ENCODE measurements around the gene MAD1L1. TPM values are rescaled to one million over a fixed set of nuclear protein-coding genes. Genes with fewer than 3 reads are reported as not detected.

The MAD1L1 gene
- total and polyA plus RNA-seq, 2 experiments from 2014 or later, result 38.2 to 69.8 TPM

DNA sequence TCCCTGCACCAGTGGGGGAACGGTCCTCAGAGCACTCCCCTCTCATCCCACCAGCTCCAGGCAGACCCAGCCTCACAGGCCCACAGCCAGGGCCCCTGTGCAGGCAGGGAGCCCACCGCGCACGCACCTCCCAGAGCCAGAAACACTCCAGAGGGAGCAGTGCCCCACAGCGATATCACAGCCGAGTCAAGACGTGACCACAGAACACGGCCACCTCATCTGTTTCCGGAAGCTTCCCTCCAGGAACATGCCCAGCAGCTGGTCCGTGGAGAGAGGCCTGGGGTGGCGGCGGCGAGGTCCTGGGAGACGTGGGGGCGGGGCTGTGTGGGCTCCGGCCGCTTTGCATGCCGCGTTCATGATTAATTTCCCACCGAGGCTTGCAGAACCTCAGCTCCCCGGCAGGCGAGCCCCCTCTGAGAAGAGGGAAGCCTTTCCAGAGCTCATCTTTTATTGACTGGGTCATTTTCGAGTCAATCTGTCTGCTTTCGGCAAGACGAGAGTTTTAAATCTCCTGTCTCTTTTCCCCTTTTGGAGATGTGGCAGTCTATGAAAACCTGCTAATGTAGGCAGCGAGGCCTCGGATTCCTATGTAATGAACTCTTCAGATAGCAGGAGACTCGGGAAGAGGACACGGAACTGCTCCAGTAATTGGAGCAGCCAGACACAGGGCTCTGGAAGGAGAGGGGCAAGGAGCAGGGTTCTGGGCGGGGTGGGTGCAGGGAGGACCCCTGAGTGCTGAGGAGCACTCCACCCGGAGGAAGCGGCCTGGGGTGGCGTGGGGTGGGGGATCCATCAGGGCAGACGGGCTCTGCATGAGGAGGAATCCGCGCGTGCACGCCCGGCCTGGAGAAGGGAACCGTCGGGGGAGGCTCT is 319.9 kb downstream of the MAD1L1 start:
- Histone ChIP-seq H3K79me2 (ENCODE audit: insufficient read depth) (no peaks in the 10 kb centered on the region), H2AFZ (no peak overlapping the region), H3K27ac (no peak overlapping the region), H3K9me3 (ENCODE audit: low read depth) (no peaks in the 10 kb centered on the region), H3K4me1 (ENCODE audit: insufficient read depth) (peaks cover 8% of the 10 kb centered on the region; the same call in 1 of the 2 replicates), H3K36me3 (ENCODE audit: low read depth) (no peaks in the 10 kb centered on the region), H4K20me1 (ENCODE audit: insufficient read depth) (no peaks in the 10 kb centered on the region), H3K9me2 (ENCODE audit: insufficient read depth) (no peaks in the 10 kb centered on the region), H3K4me3 (no peak overlapping the region), H3K4me2 (ENCODE audit: unreplicated experiment) (no peak overlapping the region), H3K27me3 (replicated peaks; ENCODE audit: insufficient read depth) (no peaks in the 10 kb centered on the region), H3K9ac (no peak overlapping the region), H3F3A (ENCODE audit: insufficient read depth) (no peaks in the 10 kb centered on the region)
- DNase-seq, result no peak
- TF ChIP-seq EZH2phosphoT487 (IDR thresholded peaks at IDR 0.05; ENCODE audit: insufficient read depth, low read depth) (no peak), EZH2 (IDR thresholded peaks at IDR 0.05; ENCODE audit: insufficient read depth, poor library complexity, severe bottlenecking) (no peak)
- in situ Hi-C loops (cut with MboI), result no loop called here
- 87 to 91% methylated on average over 28 to 41 of the region's 41 CpGs for WGBS, 2 experiments (ENCODE audit: low coverage in 1 of 2, low lambda C conversion rate in 2 of 2, missing lambda C conversion rate in 2 of 2)

DNA sequence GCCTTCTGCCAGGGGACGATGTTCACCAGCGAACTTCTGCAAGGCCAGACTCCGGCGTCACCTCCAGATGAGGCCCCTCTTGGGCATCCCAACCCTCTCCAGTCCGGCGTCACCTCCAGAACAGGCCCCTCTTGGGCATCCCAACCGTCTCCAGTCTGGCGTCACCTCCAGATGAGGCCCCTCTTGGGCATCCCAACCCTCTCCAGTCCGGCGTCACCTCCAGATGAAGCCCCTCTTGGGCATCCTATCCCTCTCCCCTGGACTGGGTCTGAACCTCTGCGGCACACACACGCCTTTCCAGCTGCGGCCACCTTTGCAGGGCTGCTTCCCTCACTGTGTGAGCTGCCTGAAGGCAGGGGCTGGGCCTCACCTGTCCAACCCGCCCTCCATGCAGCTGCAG is 321.2 kb downstream of the MAD1L1 start:
- 93% methylated on average over 14 of the region's 14 CpGs for WGBS, 2 experiments (ENCODE audit: low coverage in 1 of 2, low lambda C conversion rate in 2 of 2, missing lambda C conversion rate in 2 of 2)
- DNase-seq, result no peak
- H3F3A ChIP-seq (ENCODE audit: insufficient read depth), result no peaks in the 10 kb centered on the region
- no peaks in the 10 kb centered on the region for H3K4me1 ChIP-seq (ENCODE audit: insufficient read depth)
- in situ Hi-C loops (cut with MboI), result no loop called here
- H3K27ac ChIP-seq, result no peak overlapping the region
- no peak overlapping the region for H2AFZ ChIP-seq
- no peak overlapping the region for H3K9ac ChIP-seq
- H3K9me3 ChIP-seq (ENCODE audit: low read depth), result no peaks in the 10 kb centered on the region
- H3K4me3 ChIP-seq, result no peak overlapping the region
- no peaks in the 10 kb centered on the region for H4K20me1 ChIP-seq (ENCODE audit: insufficient read depth)
- no peaks in the 10 kb centered on the region for H3K36me3 ChIP-seq (ENCODE audit: low read depth)
- no peaks in the 10 kb centered on the region for H3K9me2 ChIP-seq (ENCODE audit: insufficient read depth)
- no peaks in the 10 kb centered on the region for H3K79me2 ChIP-seq (ENCODE audit: insufficient read depth)
- H3K4me2 ChIP-seq (ENCODE audit: unreplicated experiment), result no peak overlapping the region
- H3K27me3 ChIP-seq (replicated peaks; ENCODE audit: insufficient read depth), result no peaks in the 10 kb centered on the region
- TF ChIP-seq EZH2 (IDR thresholded peaks at IDR 0.05; ENCODE audit: insufficient read depth, poor library complexity, severe bottlenecking) (no peak), EZH2phosphoT487 (IDR thresholded peaks at IDR 0.05; ENCODE audit: insufficient read depth, low read depth) (no peak)

DNA sequence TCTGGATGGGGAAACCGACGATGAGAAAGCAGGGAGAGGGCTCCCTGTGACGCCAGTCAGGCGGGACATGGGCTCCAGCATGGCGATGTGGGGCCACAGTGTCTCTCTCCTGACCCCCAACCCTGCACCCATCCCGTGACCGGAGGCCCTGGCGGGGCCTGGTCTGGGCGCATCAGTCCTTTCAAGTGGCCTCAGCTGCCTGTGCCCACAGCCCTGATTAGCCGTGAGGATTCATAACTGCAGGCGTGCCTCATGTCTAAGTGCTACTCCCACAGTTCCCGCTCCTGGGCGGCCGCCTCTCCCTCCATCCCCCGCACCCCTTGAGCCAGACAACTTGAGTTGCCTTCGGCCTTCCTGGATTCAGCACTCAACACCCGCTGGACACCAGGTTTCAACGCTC is 321.9 kb downstream of the MAD1L1 start:
- in situ Hi-C loops (cut with MboI), result no loop called here
- H3K9me3 ChIP-seq (ENCODE audit: low read depth), result no peaks in the 10 kb centered on the region
- H3K9me2 ChIP-seq (ENCODE audit: insufficient read depth), result no peaks in the 10 kb centered on the region
- H3K4me3 ChIP-seq, result no peak overlapping the region
- H3F3A ChIP-seq (ENCODE audit: insufficient read depth), result no peaks in the 10 kb centered on the region
- H3K27me3 ChIP-seq (replicated peaks; ENCODE audit: insufficient read depth), result no peaks in the 10 kb centered on the region
- H3K9ac ChIP-seq, result no peak overlapping the region
- H3K79me2 ChIP-seq (ENCODE audit: insufficient read depth), result no peaks in the 10 kb centered on the region
- TF ChIP-seq EZH2phosphoT487 (IDR thresholded peaks at IDR 0.05; ENCODE audit: insufficient read depth, low read depth), result no peak
- TF ChIP-seq EZH2 (IDR thresholded peaks at IDR 0.05; ENCODE audit: insufficient read depth, poor library complexity, severe bottlenecking), result no peak
- no peak overlapping the region for H3K4me2 ChIP-seq (ENCODE audit: unreplicated experiment)
- H3K4me1 ChIP-seq (ENCODE audit: insufficient read depth), result no peaks in the 10 kb centered on the region
- H3K36me3 ChIP-seq (ENCODE audit: low read depth), result no peaks in the 10 kb centered on the region
- DNase-seq, result no peak
- 85 to 89% methylated on average over 12 to 16 of the region's 18 CpGs for WGBS, 2 experiments (ENCODE audit: low coverage in 1 of 2, low lambda C conversion rate in 2 of 2, missing lambda C conversion rate in 2 of 2)
- H2AFZ ChIP-seq, result no peak overlapping the region
- H4K20me1 ChIP-seq (ENCODE audit: insufficient read depth), result no peaks in the 10 kb centered on the region
- H3K27ac ChIP-seq, result no peak overlapping the region

DNA sequence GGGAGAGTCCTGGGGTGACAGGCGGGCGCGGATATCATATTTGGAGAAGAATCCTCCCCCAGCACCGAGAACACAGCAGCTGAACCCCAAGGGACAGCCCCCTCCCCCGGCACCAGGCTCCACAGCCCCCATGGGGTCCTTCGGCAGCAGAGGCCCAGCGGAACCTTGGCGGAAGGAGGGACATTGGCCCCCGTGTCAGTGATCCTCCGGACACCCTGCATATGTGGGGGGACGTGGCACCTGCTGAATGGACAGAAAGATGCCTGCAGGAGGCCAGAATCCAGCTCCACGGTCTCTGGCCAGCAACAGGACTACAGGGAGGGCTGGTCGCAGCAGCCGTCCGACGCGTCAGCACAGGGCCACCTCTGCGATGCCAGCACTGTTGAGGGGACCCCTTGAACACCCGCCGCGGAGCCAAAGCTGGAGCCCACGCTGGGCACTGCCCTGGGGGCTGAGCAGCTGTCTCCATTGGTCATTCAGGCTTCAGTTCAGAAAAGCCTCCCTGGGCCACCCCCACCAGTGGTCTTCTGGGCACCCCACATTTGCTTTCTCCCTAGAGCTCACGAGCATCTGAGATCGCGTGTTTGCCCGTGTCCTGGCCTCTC is 322.6 kb downstream of the MAD1L1 start:
- Histone ChIP-seq H3K4me2 (ENCODE audit: unreplicated experiment) (no peak overlapping the region), H3F3A (ENCODE audit: insufficient read depth) (no peaks in the 10 kb centered on the region), H3K9me2 (ENCODE audit: insufficient read depth) (no peaks in the 10 kb centered on the region), H3K4me3 (no peak overlapping the region), H4K20me1 (ENCODE audit: insufficient read depth) (no peaks in the 10 kb centered on the region), H3K4me1 (ENCODE audit: insufficient read depth) (no peaks in the 10 kb centered on the region), H3K36me3 (ENCODE audit: low read depth) (no peaks in the 10 kb centered on the region), H3K27ac (no peak overlapping the region), H3K9me3 (ENCODE audit: low read depth) (no peaks in the 10 kb centered on the region), H3K79me2 (ENCODE audit: insufficient read depth) (no peaks in the 10 kb centered on the region), H3K9ac (no peak overlapping the region), H3K27me3 (replicated peaks; ENCODE audit: insufficient read depth) (no peaks in the 10 kb centered on the region), H2AFZ (no peak overlapping the region)
- 96% methylated on average over 25 of the region's 26 CpGs for WGBS, 2 experiments (ENCODE audit: low coverage in 1 of 2, low lambda C conversion rate in 2 of 2, missing lambda C conversion rate in 2 of 2)
- TF ChIP-seq EZH2 (IDR thresholded peaks at IDR 0.05; ENCODE audit: insufficient read depth, poor library complexity, severe bottlenecking) (no peak), EZH2phosphoT487 (IDR thresholded peaks at IDR 0.05; ENCODE audit: insufficient read depth, low read depth) (no peak)
- no peak for DNase-seq
- in situ Hi-C loops (cut with MboI), result no loop called here
